ENCODE data around the gene COPG2. TPM values are rescaled to one million over a fixed set of nuclear protein-coding genes. Genes with fewer than 3 reads are reported as not detected.

The COPG2 gene
- total RNA-seq, 1 experiment from 2014 or later, result 26.0 TPM

DNA sequence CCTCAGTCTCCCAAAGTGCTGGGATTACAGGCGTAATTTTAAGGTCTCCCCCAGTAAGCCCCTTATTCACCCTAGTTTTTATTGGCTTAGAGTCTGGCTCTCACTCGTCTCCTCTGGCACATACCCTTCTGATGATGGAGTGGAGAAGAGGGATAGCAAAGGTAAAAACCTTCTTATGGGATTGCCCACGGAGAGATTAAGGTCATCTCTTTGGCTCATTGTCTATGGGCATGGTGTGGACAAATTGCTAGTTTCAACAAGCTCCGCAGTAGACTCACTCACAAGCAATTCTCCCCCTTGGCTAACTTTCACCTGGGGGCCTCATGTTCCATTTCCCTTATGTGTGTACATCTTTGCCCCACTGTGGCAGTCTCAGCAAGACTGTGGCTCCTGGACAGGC is 40.2 kb upstream of the COPG2 start:
- POLR2A ChIA-PET, result no interaction called here
- in situ Hi-C loops (cut with HindIII; ENCODE audit: low pct_unique_long_range_greater_than_20kb, low sequenced_read_pairs), result no loop called here

DNA sequence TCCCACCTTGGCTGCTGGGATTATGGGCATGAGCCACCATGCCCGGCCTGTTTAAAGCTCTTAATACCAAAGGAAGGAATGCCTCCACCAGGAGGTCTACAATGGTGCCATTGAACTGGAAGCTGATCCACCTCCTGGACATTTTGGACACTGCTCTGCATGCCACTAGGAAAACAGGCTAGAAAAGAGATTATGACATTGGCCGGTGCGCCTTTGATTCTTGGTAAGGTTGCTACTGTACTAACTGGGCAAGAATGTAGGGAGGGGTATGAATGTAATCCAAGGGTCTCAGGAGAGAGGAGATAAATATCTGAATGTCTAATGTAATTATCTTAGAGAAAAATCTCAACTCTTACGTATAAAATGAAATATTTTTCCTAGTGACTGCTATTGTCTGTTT is 39.5 kb upstream of the COPG2 start:
- DNase-seq (ENCODE audit: low read depth, low spot score) (no peak), ATAC-seq (no peak)
- Histone ChIP-seq H3K4me1 (ENCODE audit: control insufficient read depth, insufficient read depth, low read length) (no peaks in the 10 kb centered on the region), H3K27me3 (ENCODE audit: control insufficient read depth, insufficient read depth, low read length) (peaks cover 11% of the 10 kb centered on the region), H3K27ac (ENCODE audit: low read length) (no peak overlapping the region), H3K36me3 (ENCODE audit: control insufficient read depth, insufficient read depth, low read length) (no peaks in the 10 kb centered on the region), H3K4me3 (ENCODE audit: low read depth in 2 of 2, low read length in 2 of 2) (no peak overlapping the region), H3K9me3 (ENCODE audit: control insufficient read depth, insufficient read depth, low read depth, low read length) (no peaks in the 10 kb centered on the region)
- no TSS peak for BruUV-seq (replicated peaks)
- ChIA-PET CTCF (no interaction called here), POLR2A (no interaction called here)
- in situ Hi-C loops (cut with HindIII; ENCODE audit: low pct_unique_long_range_greater_than_20kb, low sequenced_read_pairs) (no loop called here), intact Hi-C loops (cut with micrococcal nuclease; ENCODE audit: unreplicated experiment) (no loop called here)
- TF ChIP-seq, protein P1, sequence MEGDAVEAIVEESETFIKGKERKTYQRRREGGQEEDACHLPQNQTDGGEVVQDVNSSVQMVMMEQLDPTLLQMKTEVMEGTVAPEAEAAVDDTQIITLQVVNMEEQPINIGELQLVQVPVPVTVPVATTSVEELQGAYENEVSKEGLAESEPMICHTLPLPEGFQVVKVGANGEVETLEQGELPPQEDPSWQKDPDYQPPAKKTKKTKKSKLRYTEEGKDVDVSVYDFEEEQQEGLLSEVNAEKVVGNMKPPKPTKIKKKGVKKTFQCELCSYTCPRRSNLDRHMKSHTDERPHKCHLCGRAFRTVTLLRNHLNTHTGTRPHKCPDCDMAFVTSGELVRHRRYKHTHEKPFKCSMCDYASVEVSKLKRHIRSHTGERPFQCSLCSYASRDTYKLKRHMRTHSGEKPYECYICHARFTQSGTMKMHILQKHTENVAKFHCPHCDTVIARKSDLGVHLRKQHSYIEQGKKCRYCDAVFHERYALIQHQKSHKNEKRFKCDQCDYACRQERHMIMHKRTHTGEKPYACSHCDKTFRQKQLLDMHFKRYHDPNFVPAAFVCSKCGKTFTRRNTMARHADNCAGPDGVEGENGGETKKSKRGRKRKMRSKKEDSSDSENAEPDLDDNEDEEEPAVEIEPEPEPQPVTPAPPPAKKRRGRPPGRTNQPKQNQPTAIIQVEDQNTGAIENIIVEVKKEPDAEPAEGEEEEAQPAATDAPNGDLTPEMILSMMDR (IDR thresholded peaks at IDR 0.05), result no peak
- TF ChIP-seq, protein P2, sequence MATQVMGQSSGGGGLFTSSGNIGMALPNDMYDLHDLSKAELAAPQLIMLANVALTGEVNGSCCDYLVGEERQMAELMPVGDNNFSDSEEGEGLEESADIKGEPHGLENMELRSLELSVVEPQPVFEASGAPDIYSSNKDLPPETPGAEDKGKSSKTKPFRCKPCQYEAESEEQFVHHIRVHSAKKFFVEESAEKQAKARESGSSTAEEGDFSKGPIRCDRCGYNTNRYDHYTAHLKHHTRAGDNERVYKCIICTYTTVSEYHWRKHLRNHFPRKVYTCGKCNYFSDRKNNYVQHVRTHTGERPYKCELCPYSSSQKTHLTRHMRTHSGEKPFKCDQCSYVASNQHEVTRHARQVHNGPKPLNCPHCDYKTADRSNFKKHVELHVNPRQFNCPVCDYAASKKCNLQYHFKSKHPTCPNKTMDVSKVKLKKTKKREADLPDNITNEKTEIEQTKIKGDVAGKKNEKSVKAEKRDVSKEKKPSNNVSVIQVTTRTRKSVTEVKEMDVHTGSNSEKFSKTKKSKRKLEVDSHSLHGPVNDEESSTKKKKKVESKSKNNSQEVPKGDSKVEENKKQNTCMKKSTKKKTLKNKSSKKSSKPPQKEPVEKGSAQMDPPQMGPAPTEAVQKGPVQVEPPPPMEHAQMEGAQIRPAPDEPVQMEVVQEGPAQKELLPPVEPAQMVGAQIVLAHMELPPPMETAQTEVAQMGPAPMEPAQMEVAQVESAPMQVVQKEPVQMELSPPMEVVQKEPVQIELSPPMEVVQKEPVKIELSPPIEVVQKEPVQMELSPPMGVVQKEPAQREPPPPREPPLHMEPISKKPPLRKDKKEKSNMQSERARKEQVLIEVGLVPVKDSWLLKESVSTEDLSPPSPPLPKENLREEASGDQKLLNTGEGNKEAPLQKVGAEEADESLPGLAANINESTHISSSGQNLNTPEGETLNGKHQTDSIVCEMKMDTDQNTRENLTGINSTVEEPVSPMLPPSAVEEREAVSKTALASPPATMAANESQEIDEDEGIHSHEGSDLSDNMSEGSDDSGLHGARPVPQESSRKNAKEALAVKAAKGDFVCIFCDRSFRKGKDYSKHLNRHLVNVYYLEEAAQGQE (IDR thresholded peaks at IDR 0.05; ENCODE audit: insufficient read depth in 1 of 2, low read depth in 2 of 2, low read length in 1 of 2), result no peak
- no peak for TF ChIP-seq SIN3A (IDR thresholded peaks at IDR 0.05; ENCODE audit: borderline replicate concordance, insufficient read depth, low read depth, low read length)
- no peak for TF ChIP-seq POLR2AphosphoS5 (IDR thresholded peaks at IDR 0.05; ENCODE audit: low read depth, low read length)
- no peak for TF ChIP-seq TCF7L2 (IDR thresholded peaks at IDR 0.05; ENCODE audit: low read depth, low read length)

More for the DNA sequence above, 40.2 kb upstream of the COPG2 start:
- CTCF ChIA-PET, result no interaction called here
- DNase-seq (ENCODE audit: low read depth, low spot score) (no peak), ATAC-seq (no peak)
- BruUV-seq (replicated peaks), result no TSS peak
- Histone ChIP-seq H3K27me3 (ENCODE audit: control insufficient read depth, insufficient read depth, low read length) (peaks cover 11% of the 10 kb centered on the region), H3K4me1 (ENCODE audit: control insufficient read depth, insufficient read depth, low read length) (no peaks in the 10 kb centered on the region), H3K9me3 (ENCODE audit: control insufficient read depth, insufficient read depth, low read depth, low read length) (no peaks in the 10 kb centered on the region), H3K27ac (ENCODE audit: low read length) (no peak overlapping the region), H3K36me3 (ENCODE audit: control insufficient read depth, insufficient read depth, low read length) (no peaks in the 10 kb centered on the region), H3K4me3 (ENCODE audit: low read depth in 2 of 2, low read length in 2 of 2) (no peak overlapping the region)
- TF ChIP-seq SIN3A (IDR thresholded peaks at IDR 0.05; ENCODE audit: borderline replicate concordance, insufficient read depth, low read depth, low read length) (no peak), TCF7L2 (IDR thresholded peaks at IDR 0.05; ENCODE audit: low read depth, low read length) (no peak)
- TF ChIP-seq, protein P2 (IDR thresholded peaks at IDR 0.05; ENCODE audit: insufficient read depth in 1 of 2, low read depth in 2 of 2, low read length in 1 of 2), result no peak
- TF ChIP-seq, protein P1 (IDR thresholded peaks at IDR 0.05), result no peak
- intact Hi-C loops (cut with micrococcal nuclease; ENCODE audit: unreplicated experiment), result no loop called here

Data from Panc1 (cell line).